Endothelial cell (in vitro differentiated cells): ENCODE measurements around the gene IFITM1. TPM values are rescaled to one million over a fixed set of nuclear protein-coding genes. Genes with fewer than 3 reads are reported as not detected.

Experiments used
- DNase-seq: peaks from one replicate; pipeline ENCODE4 v3.0.0; 2021; ENCODE audit warnings: low spot score
- H3K27ac Mint-ChIP-seq: one replicate; pipeline ENCODE4 v1.8.0; 2021; ENCODE audit warnings: mixed read lengths, inconsistent platforms; ENCODE audit not compliant: unreplicated experiment
- H3K27me3 Mint-ChIP-seq: one replicate; pipeline ENCODE4 v1.8.0; 2021; ENCODE audit warnings: mild to moderate bottlenecking, moderate library complexity, mixed read lengths, inconsistent platforms; ENCODE audit not compliant: unreplicated experiment
- H3K36me3 Mint-ChIP-seq: one replicate; pipeline ENCODE4 v1.8.0; 2021; ENCODE audit warnings: mild to moderate bottlenecking, low read depth, mixed read lengths, inconsistent platforms; ENCODE audit not compliant: unreplicated experiment
- H3K4me1 Mint-ChIP-seq: one replicate; pipeline ENCODE4 v1.8.0; 2021; ENCODE audit warnings: mild to moderate bottlenecking, mixed read lengths, inconsistent platforms; ENCODE audit not compliant: unreplicated experiment
- H3K4me3 Mint-ChIP-seq: one replicate; pipeline ENCODE4 v1.8.0; 2021; ENCODE audit warnings: mild to moderate bottlenecking, mixed read lengths, inconsistent platforms; ENCODE audit not compliant: unreplicated experiment
- H3K9me3 Mint-ChIP-seq: one replicate; pipeline ENCODE4 v1.8.0; 2021; ENCODE audit warnings: mixed read lengths, inconsistent platforms; ENCODE audit not compliant: unreplicated experiment
- CTCF ChIP-seq: fragments of 200-600 bp; sonication (generic); IDR thresholded peaks from one replicate; pipeline ENCODE4 v1.5.0; 2021; ENCODE audit warnings: antibody characterized with exemption; ENCODE audit not compliant: unreplicated experiment
- total RNA-seq: library from RNA; stranded (reverse); fragmentation: NEBNext Ultra II Directional; extraction: Animal tissue kit (Norgen Biotek cat#: 25700); gene quantifications from one replicate; pipeline ENCODE4 v1.2.1, GENCODE V29; 2021; ENCODE audit not compliant: unreplicated experiment

Gene IFITM1
- total RNA-seq, 1 donor from 2014 or later = 23.4 TPM

- H3K27ac Mint-ChIP-seq = no peak overlapping the region
- DNase-seq = no peak
- H3K4me1 Mint-ChIP-seq = peaks cover 14% of the 10 kb centered on the region
- no peaks in the 10 kb centered on the region for H3K9me3 Mint-ChIP-seq
- no peaks in the 10 kb centered on the region for H3K36me3 Mint-ChIP-seq
- H3K27me3 Mint-ChIP-seq = peaks cover 20% of the 10 kb centered on the region
- no peak overlapping the region for H3K4me3 Mint-ChIP-seq
- TF ChIP-seq CTCF = no peak
Measured at GRCh38 chr11:357582-357981, 43.7 kb downstream of the IFITM1 start.

DNA sequence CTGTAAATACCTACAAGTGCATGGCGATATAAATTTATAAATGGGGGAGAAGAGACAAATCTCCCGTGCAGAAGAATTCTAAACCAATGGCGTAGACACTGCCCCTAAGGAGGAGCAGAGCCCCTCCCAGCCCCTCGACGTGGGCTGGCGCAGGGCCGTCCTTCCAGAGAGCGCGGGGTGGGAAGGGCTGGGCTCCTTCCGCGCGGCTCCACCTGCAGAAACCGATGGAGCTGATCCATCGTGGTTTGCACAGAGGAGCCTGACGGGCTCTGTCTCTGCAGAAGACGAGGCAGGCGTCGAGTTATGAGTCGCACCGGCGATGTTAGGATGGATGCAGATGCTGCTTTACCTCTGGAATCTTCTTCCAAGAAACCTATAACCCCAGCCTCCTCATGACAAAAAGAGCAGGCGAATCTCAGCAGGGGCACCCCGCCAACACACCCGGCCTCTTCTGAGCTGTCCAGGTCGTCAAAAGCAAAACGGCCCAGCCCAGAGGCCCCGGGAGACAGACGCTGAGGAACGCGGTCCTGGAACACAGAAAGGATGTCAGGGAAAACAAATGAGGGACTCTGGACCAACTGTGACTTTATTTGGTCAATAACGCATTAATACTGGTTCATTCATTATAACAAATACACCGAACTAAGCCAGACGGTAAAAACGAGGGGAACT lies 44.4 kb downstream of the IFITM1 start:
- no peak for DNase-seq
- Mint-ChIP-seq H3K4me3 (no peak overlapping the region), H3K36me3 (no peaks in the 10 kb centered on the region), H3K27ac (no peak overlapping the region), H3K9me3 (no peaks in the 10 kb centered on the region), H3K4me1 (peaks cover 8% of the 10 kb centered on the region), H3K27me3 (peaks cover 18% of the 10 kb centered on the region)
- TF ChIP-seq CTCF = no peak

DNA sequence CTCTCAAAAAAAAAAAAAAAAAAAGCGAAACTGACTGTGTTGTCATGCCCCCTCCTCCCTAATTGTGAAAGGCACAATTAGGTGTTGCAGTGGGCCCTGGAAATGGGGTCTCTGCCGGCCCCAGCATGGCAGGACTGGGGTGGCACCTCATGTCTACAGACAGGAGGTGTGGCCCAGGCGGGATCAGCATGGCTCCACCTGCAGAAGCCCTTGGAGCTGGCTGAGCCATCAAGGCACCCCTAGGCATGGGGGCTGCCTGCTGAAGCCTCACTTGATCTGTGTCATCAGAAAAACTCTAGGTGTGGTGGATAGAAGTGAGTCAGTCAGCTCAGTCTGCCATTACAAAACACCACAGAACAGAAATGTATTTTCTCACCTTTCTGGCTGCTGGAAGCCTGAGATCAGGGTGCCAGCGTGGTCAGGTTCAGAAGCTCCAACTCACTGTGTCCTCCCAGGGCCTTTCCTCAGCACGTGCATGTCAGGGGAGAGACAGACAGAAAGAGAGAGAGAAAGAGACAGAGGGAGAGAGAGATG lies 45.4 kb downstream of the IFITM1 start:
- DNase-seq = no peak
- H3K27me3 Mint-ChIP-seq = peaks cover 15% of the 10 kb centered on the region
- H3K27ac Mint-ChIP-seq = no peak overlapping the region
- H3K9me3 Mint-ChIP-seq = no peaks in the 10 kb centered on the region
- no peaks in the 10 kb centered on the region for H3K36me3 Mint-ChIP-seq
- no peak overlapping the region for H3K4me3 Mint-ChIP-seq
- TF ChIP-seq CTCF = no peak
- peaks cover 4% of the 10 kb centered on the region for H3K4me1 Mint-ChIP-seq

- Mint-ChIP-seq H3K4me3 (no peak overlapping the region), H3K27ac (no peak overlapping the region), H3K4me1 (no peaks in the 10 kb centered on the region), H3K27me3 (peaks cover 13% of the 10 kb centered on the region), H3K36me3 (no peaks in the 10 kb centered on the region), H3K9me3 (no peaks in the 10 kb centered on the region)
- DNase-seq = no peak
- no peak for TF ChIP-seq CTCF
Measured at GRCh38 chr11:360326-361280, 46.8 kb downstream of the IFITM1 start.
